Subcutaneous abdominal adipose tissue (tissue), 5 donors: ENCODE data around the gene RNF144A.

Experiments
- H3K27ac ChIP-seq: one replicate; pipeline ENCODE4 v1.7.0; 2013; ENCODE audit warnings: low read depth, mild to moderate bottlenecking, inconsistent platforms, low read length, moderate library complexity
- H3K27me3 ChIP-seq, 5 donors: one replicate each; pipeline ENCODE4 v1.7.0; 2013; ENCODE audit warnings: low read length in 5 of 5, inconsistent platforms in 1 of 5; ENCODE audit not compliant: control insufficient read depth in 5 of 5, insufficient read depth in 4 of 5
- H3K36me3 ChIP-seq, 5 donors: one replicate each; pipeline ENCODE4 v1.7.0; 2013; ENCODE audit warnings: low read length in 5 of 5; ENCODE audit not compliant: control insufficient read depth in 5 of 5, insufficient read depth in 5 of 5
- H3K4me1 ChIP-seq, 5 donors: one replicate each; pipeline ENCODE4 v1.7.0; 2013; ENCODE audit warnings: low read length in 5 of 5, mild to moderate bottlenecking in 3 of 5, moderate library complexity in 1 of 5; ENCODE audit not compliant: control insufficient read depth in 5 of 5, insufficient read depth in 5 of 5
- H3K4me3 ChIP-seq, 5 donors: one replicate each; pipeline ENCODE4 v1.7.0; 2013; ENCODE audit warnings: low read length in 5 of 5, low read depth in 1 of 5
- H3K9ac ChIP-seq, 5 donors: one replicate each; pipeline ENCODE4 v1.7.0; 2013; ENCODE audit warnings: low read length in 5 of 5, mild to moderate bottlenecking in 4 of 5, moderate library complexity in 3 of 5
- H3K9me3 ChIP-seq, 5 donors: one replicate each; pipeline ENCODE4 v1.7.0; 2013; ENCODE audit warnings: low read length in 5 of 5; ENCODE audit not compliant: control insufficient read depth in 5 of 5
- donor health status: healthy.
- donor health status: healthy.
- donor health status: healthy.
- donor health status: healthy.
- donor health status: healthy.

RNF144A gene

GRCh38 chr2:6917071-6917760 lies at the start of gene RNF144A:
Gene RNF144A (plus strand): TSS chr2:6917412. CDS start chr2:6996927, 79,515 bp downstream.
- H3K36me3 ChIP-seq = no peaks in the 10 kb centered on the region
- no peak within 1 kb of the TSS for H3K27ac ChIP-seq
- H3K9me3 ChIP-seq = peaks cover 0 to 4% (median 0%) of the 10 kb centered on the region in 5 donors
- H3K9ac ChIP-seq = peak within 1 kb of the TSS in 4 of 5 donors; percentile 30 to 68 (median 56)
- peaks cover 0 to 36% (median 26%) of the 10 kb centered on the region in 5 donors for H3K4me1 ChIP-seq
- H3K27me3 ChIP-seq = no peaks in the 10 kb centered on the region
- peak within 1 kb of the TSS; percentile 53 to 74 (median 68) for H3K4me3 ChIP-seq

DNA sequence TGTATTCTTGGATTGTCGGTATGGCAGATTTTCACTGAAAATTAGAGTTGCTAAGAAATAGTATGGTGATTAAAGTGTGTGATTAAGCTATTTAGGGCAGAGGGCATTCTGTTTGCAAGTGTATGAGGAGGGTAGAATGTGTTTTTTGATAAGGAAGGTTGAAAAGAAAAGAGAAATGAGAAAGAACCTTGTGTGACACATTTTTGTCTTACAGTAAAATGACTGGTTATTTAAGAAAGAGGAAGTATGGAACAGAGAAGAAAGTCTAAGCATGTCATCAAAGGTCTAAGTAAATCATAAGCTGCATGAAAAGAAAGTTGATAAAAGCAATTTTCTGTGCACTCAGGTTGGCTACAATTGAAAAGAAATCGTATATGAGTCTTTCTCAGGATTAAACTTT lies 44.8 kb upstream of the RNF144A start:
- H3K27me3 ChIP-seq = no peaks in the 10 kb centered on the region
- H3K9ac ChIP-seq = no peak overlapping the region
- H3K9me3 ChIP-seq = peaks cover 0 to 4% (median 0%) of the 10 kb centered on the region in 5 donors
- H3K4me1 ChIP-seq = peaks cover 0 to 6% (median 5%) of the 10 kb centered on the region in 5 donors
- H3K27ac ChIP-seq = no peak overlapping the region
- H3K36me3 ChIP-seq = no peaks in the 10 kb centered on the region
- no peak overlapping the region for H3K4me3 ChIP-seq

DNA sequence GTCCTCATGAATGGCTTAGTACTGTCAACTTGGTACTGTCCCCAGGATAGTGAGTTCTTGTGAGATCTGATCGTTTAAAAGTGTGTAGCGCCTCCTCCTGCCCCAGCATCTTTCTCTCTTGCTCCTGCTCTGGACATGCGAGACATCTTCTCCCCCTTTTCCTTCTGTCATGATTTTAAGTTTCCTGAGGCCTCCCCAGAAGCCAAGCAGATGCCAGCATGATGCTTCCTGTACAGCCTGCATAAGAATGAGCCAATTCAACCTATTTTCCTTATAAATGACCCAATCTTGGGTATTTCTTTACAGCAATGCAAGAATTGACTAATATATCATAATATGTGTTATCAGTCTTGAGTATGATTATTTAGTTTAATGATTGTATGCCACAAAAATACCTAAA lies 43.2 kb upstream of the RNF144A start:
- H3K27me3 ChIP-seq = no peaks in the 10 kb centered on the region
- no peak overlapping the region for H3K27ac ChIP-seq
- peaks cover 0 to 4% (median 0%) of the 10 kb centered on the region in 5 donors for H3K9me3 ChIP-seq
- no peak overlapping the region for H3K4me3 ChIP-seq
- H3K36me3 ChIP-seq = no peaks in the 10 kb centered on the region
- H3K9ac ChIP-seq = no peak overlapping the region
- H3K4me1 ChIP-seq = peaks cover 0 to 20% (median 15%) of the 10 kb centered on the region in 5 donors

DNA sequence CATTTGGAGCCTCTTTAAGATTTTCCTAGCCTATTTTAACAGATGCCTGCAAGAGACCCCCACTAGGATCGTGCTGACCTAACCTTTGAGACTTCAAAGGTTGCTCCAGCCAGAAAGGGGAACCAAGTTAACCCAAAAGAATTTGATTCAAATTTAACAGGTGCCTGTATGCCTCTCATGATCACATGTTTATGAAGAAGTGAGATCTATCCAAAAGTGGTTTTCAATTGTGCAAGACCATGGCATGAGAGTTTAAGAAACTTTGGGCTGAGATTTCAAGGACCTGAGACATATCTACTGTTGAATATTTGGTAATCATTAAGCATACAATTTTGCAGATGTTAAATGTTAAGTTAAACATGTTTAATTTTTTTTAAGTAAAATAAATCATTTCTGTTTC lies 40.9 kb upstream of the RNF144A start:
- H3K27me3 ChIP-seq = no peaks in the 10 kb centered on the region
- H3K4me3 ChIP-seq = no peak overlapping the region
- H3K9ac ChIP-seq = no peak overlapping the region
- H3K27ac ChIP-seq = no peak overlapping the region
- no peaks in the 10 kb centered on the region for H3K36me3 ChIP-seq
- peaks cover 0 to 26% (median 15%) of the 10 kb centered on the region in 5 donors for H3K4me1 ChIP-seq
- peaks cover 0 to 4% (median 0%) of the 10 kb centered on the region in 5 donors for H3K9me3 ChIP-seq

- peak within 1 kb of the TSS in 4 of 5 donors; percentile 1 to 74 (median 56) for H3K9ac ChIP-seq
- peak within 1 kb of the TSS; percentile 64 to 92 (median 79) for H3K4me3 ChIP-seq
- H3K27ac ChIP-seq = peak within 1 kb of the TSS; percentile 12
- H3K9me3 ChIP-seq = peaks cover 0 to 4% (median 0%) of the 10 kb centered on the region in 5 donors
- H3K4me1 ChIP-seq = peaks cover 0 to 27% (median 15%) of the 10 kb centered on the region in 5 donors
- no peaks in the 10 kb centered on the region for H3K27me3 ChIP-seq
- no peaks in the 10 kb centered on the region for H3K36me3 ChIP-seq
Observed at GRCh38 chr2:6877402-6878304, 39.6 kb upstream of the RNF144A start, which contains the start of gene RSAD2. Gene RSAD2 (plus strand): TSS chr2:6877777. CDS start chr2:6877801, 24 bp downstream.

DNA sequence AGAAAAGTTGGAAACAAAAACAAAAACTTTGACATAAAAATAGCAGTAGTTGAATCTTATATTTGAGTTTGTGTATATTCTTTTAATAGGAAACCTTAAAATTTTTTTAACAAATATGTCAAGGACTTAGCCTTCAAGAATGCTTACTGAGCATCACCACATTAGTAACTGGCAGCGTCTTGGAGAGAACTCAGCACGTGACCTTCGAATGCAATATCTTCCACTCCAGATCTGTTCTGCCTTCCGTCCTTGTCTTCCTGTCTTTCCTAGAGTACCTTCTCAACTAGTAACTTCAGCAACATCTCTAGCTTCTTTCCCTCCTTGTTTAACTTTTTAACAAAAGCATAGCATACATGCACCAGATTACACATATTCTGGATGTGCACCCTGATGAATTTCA lies 38.7 kb upstream of the RNF144A start:
- Histone ChIP-seq H3K27ac (no peak overlapping the region), H3K36me3 (no peaks in the 10 kb centered on the region), H3K4me3 (peak overlapping the region in 2 of 5 donors; percentile 73 to 87)

DNA sequence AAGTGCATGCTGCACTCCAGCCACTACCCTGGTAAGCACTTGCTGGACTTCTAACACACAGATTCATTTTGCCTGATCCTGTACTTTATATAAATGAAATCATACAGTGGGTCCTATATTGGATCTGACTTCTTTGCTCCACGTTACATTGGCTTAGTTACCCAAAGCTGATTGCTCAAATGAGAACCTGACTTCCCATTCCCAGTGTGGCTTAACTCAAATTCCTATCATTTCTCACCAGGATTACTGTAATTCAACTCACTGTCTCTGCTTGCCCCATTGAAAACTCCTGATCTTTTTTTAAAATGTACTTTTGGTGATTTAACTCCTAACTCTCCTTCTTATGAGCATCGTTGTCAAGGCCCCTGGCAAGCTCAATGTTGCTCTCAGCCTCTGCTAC lies 38.2 kb upstream of the RNF144A start:
- Histone ChIP-seq H3K27ac (no peak overlapping the region), H3K4me3 (peak overlapping the region in 2 of 5 donors; percentile 52 to 73), H3K9ac (no peak overlapping the region), H3K4me1 (peaks cover 0 to 41% (median 15%) of the 10 kb centered on the region in 5 donors), H3K9me3 (peaks cover 0 to 1% (median 0%) of the 10 kb centered on the region in 5 donors), H3K27me3 (no peaks in the 10 kb centered on the region), H3K36me3 (no peaks in the 10 kb centered on the region)

More for the DNA sequence above, 38.7 kb upstream of the RNF144A start:
- Histone ChIP-seq H3K9ac (no peak overlapping the region), H3K4me1 (peaks cover 0 to 36% (median 15%) of the 10 kb centered on the region in 5 donors), H3K9me3 (peaks cover 0 to 4% (median 0%) of the 10 kb centered on the region in 5 donors), H3K27me3 (no peaks in the 10 kb centered on the region)

DNA sequence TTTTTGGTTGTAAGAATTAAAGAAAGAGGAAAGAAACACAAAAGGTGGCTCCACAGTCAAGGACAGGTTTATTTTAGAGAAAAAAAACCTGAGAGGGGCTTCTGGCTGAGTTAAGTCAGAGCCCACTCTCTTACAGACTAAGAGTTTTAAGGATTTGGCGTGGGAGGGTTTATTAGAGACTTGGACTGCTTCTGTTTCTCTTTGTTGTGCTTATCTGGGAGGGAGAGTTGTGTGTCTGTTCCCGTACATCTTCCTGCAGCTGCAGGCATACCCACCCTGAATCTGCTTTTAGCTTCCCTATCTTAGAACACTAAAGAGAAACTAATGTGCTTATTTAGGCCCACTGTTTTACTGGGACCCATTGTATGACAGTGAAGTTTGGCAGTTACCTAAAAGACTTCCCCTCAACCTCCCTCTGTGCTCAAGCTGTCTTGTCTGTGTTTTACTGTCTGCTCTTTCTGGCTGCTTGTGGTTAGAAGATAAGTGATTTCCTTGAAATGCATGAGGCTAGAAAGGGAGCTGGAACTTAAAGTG lies 36.9 kb upstream of the RNF144A start:
- Histone ChIP-seq H3K4me3 (peak overlapping the region in 2 of 5 donors; percentile 2 to 7), H3K27ac (no peak overlapping the region), H3K9me3 (no peaks in the 10 kb centered on the region), H3K9ac (no peak overlapping the region), H3K36me3 (no peaks in the 10 kb centered on the region), H3K4me1 (peaks cover 0 to 44% (median 15%) of the 10 kb centered on the region in 5 donors), H3K27me3 (no peaks in the 10 kb centered on the region)

DNA sequence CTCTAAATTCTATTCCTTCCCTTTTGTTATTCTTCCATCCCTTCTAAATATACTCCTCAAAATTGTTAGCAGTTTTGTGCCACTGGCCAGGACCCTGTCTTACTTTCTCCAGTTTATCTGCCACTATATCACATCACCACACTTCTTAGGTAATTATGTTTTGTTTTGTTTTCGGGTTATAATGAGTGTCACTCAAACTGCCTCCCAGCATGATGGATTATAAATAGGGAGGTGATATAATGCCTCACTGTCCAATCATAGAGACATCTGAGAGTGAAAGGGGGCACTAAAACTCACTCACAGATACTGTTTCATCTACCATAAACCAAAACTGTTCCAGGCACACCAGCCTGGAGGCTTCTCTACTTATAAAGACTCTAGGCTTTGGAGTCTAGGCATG lies 36.2 kb upstream of the RNF144A start:
- H3K4me3 ChIP-seq = no peak overlapping the region
- no peak overlapping the region for H3K9ac ChIP-seq
- H3K9me3 ChIP-seq = no peaks in the 10 kb centered on the region
- H3K4me1 ChIP-seq = peaks cover 0 to 44% (median 15%) of the 10 kb centered on the region in 5 donors
- no peaks in the 10 kb centered on the region for H3K36me3 ChIP-seq
- no peak overlapping the region for H3K27ac ChIP-seq
- H3K27me3 ChIP-seq = no peaks in the 10 kb centered on the region
